HL-60 (cell line): ENCODE results near the gene SNTG2.

Experiments
- CTCF ChIP-seq: IDR thresholded peaks from one replicate; pipeline ENCODE4 v1.5.1; 2011; ENCODE audit warnings: low read length, control low read depth, inconsistent platforms; ENCODE audit not compliant: insufficient read depth
- GABPA ChIP-seq: IDR thresholded peaks from 2 replicates; pipeline ENCODE4 v1.6.1; 2012; ENCODE audit warnings: low read depth
- POLR2AphosphoS5 ChIP-seq: IDR thresholded peaks from 2 replicates; pipeline ENCODE4 v1.6.1; 2012; ENCODE audit warnings: low read depth
- REST ChIP-seq: IDR thresholded peaks from 2 replicates; pipeline ENCODE4 v1.6.1; 2012; ENCODE audit warnings: low read depth; ENCODE audit not compliant: insufficient replicate concordance

- TF ChIP-seq CTCF (no peak), REST (no peak), POLR2AphosphoS5 (no peak), GABPA (no peak)
Observed at GRCh38 chr2:985317-985898, 34.8 kb downstream of the SNTG2 start.
